ENCODE results near the gene MSL3.

The MSL3 gene

GRCh38 chrX:11759461-11760311 lies 1.6 kb downstream of the MSL3 start:
- DNase-seq, result peak; percentile 87 to 89

- DNase-seq, result peak in 1 of 2 donors; percentile 22
Observed at GRCh38 chrX:11760958-11761357, 2.9 kb downstream of the MSL3 start.

- no peak for DNase-seq
Observed at GRCh38 chrX:11764602-11765067, 6.6 kb downstream of the MSL3 start.

GRCh38 chrX:11765449-11765848 lies 7.4 kb downstream of the MSL3 start:
- DNase-seq, result no peak

- no peak for DNase-seq
Observed at GRCh38 chrX:11766487-11766886, 8.4 kb downstream of the MSL3 start.

- no peak for DNase-seq
Observed at GRCh38 chrX:11768039-11768438, 10.0 kb downstream of the MSL3 start.

- peak; percentile 71 to 77 for DNase-seq
Observed at GRCh38 chrX:11770320-11770719, 12.3 kb downstream of the MSL3 start.

- no peak for DNase-seq
Observed at GRCh38 chrX:11778230-11778629, 20.2 kb downstream of the MSL3 start.

- DNase-seq, result no peak
Observed at GRCh38 chrX:11781133-11781532, 23.1 kb downstream of the MSL3 start.

GRCh38 chrX:11781734-11782370 lies 23.8 kb downstream of the MSL3 start:
- no peak for DNase-seq

GRCh38 chrX:11784543-11784942 lies 26.5 kb downstream of the MSL3 start:
- DNase-seq, result no peak

- no peak for DNase-seq
Observed at GRCh38 chrX:11786862-11787261, 28.8 kb downstream of the MSL3 start.

- peak; percentile 70 to 71 for DNase-seq
Observed at GRCh38 chrX:11787564-11787963, 29.5 kb downstream of the MSL3 start.

GRCh38 chrX:11789809-11790208 lies 31.8 kb downstream of the MSL3 start:
- no peak for DNase-seq

- DNase-seq, result no peak
Observed at GRCh38 chrX:11791090-11791489, 33.1 kb downstream of the MSL3 start.

GRCh38 chrX:11791537-11791936 lies 33.5 kb downstream of the MSL3 start:
- DNase-seq, result no peak

- DNase-seq, result peak; percentile 46 to 51
Observed at GRCh38 chrX:11792461-11793421, 34.7 kb downstream of the MSL3 start.

GRCh38 chrX:11793734-11794133 lies 35.7 kb downstream of the MSL3 start:
- no peak for DNase-seq

- no peak for DNase-seq
Observed at GRCh38 chrX:11813341-11813740, 55.3 kb downstream of the MSL3 start.
